ENCODE measurements around the gene SETBP1. TPM values are rescaled to one million over a fixed set of nuclear protein-coding genes. Genes with fewer than 3 reads are reported as not detected.

The SETBP1 gene
- total RNA-seq, 4 donors from 2014 or later = 15.6 to 27.3 (median 19.1) TPM

GRCh38 chr18:44934901-44935300, 254.2 kb downstream of the SETBP1 start:
- no peak for TF ChIP-seq CTCF (IDR thresholded peaks at IDR 0.05; ENCODE audit: low read depth)

- TF ChIP-seq CTCF (IDR thresholded peaks at IDR 0.05; ENCODE audit: low read depth) = no peak
Measured at GRCh38 chr18:44935455-44935854, 254.8 kb downstream of the SETBP1 start.

- TF ChIP-seq CTCF (IDR thresholded peaks at IDR 0.05; ENCODE audit: low read depth) = no peak
Measured at GRCh38 chr18:44936485-44936884, 255.8 kb downstream of the SETBP1 start.

GRCh38 chr18:44937960-44938719, 257.5 kb downstream of the SETBP1 start:
- no peak for TF ChIP-seq CTCF (IDR thresholded peaks at IDR 0.05; ENCODE audit: low read depth)

GRCh38 chr18:44938720-44939665, 258.3 kb downstream of the SETBP1 start:
- no peak for TF ChIP-seq CTCF (IDR thresholded peaks at IDR 0.05; ENCODE audit: low read depth)

GRCh38 chr18:44941516-44941915, 260.8 kb downstream of the SETBP1 start:
- no peak for TF ChIP-seq CTCF (IDR thresholded peaks at IDR 0.05; ENCODE audit: low read depth)

- no peak for TF ChIP-seq CTCF (IDR thresholded peaks at IDR 0.05; ENCODE audit: low read depth)
Measured at GRCh38 chr18:44942073-44942472, 261.4 kb downstream of the SETBP1 start.
